Measurements from ENCODE around the gene TUBB4B.

Gene TUBB4B

DNA sequence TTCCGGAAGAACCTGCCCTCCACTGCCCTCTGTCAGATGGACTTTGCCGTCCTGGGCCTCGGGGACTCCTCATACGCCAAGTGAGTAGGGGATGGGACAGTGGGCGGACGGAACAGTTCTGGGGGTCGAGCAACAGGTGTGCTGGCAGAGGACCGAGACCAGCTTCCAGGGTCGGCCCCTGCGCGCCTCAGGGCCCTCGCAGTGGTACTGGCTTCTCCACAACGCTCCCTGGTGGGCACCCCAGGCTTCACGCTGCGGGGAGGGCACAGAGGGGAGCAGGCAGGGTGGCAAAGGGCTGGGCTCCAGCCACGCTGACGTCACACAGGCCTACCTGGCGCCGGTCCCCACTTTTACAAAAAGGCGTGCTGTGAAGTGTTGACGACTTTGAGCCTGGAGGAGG lies 28.6 kb upstream of the TUBB4B start:
- no peak overlapping the region for H3K4me3 ChIP-seq (ENCODE audit: low read depth, low read length)
- no peak for TF ChIP-seq CTCF (IDR thresholded peaks at IDR 0.05; ENCODE audit: control insufficient read depth, extremely low read depth, insufficient read depth)
- DNase-seq (ENCODE audit: low read depth), result no peak

DNA sequence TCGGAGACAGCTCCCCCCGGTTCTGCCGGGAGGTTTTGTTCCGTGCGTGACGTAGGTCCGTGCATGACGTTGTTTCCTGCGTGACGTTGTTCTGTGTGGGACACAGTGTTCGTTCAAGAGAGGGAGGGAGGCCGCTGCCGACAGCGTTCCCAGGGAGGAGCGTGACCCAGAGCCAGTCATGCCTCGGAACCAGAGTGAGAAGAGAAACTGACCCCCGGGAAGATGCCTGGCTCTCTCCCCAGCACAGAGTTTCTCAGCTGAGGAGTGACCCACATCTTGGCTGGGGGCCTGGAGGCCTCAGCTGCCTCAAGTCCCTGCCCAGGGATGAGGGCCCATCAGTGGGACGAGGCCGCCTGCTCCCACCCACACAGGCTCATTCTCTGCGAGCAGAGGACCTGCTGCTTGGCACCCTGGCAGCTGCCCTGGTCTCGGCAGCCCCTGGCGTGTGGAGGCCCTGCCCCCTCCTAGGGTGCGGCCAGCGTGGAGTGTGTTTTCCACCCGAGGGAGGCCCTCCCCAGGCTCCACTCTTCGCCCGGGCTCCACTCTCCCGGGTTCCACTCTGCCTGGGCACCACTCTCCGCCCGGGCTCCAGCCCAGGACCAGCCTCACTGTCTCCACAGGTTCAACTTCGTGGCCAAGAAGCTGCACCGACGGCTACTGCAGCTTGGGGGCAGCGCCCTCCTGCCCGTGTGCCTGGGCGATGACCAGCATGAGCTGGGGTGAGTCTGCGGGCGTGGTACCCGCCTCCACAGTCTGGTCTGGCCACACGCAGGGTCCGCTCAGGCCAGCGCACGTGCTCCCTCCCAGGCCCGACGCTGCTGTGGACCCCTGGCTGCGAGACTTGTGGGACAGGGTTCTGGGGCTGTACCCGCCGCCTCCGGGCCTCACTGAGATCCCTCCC lies 27.7 kb upstream of the TUBB4B start:
- DNase-seq (ENCODE audit: low read depth), result no peak

GRCh38 chr9:137214620-137215019 lies 26.5 kb upstream of the TUBB4B start:
- H3K4me3 ChIP-seq (ENCODE audit: low read depth, low read length), result no peak overlapping the region
- no peak for TF ChIP-seq CTCF (IDR thresholded peaks at IDR 0.05; ENCODE audit: control insufficient read depth, extremely low read depth, insufficient read depth)
- DNase-seq (ENCODE audit: low read depth), result no peak

More for the DNA sequence above, 27.7 kb upstream of the TUBB4B start:
- H3K4me3 ChIP-seq (ENCODE audit: low read depth, low read length), result no peak overlapping the region
- TF ChIP-seq CTCF (IDR thresholded peaks at IDR 0.05; ENCODE audit: control insufficient read depth, extremely low read depth, insufficient read depth), result no peak

GRCh38 chr9:137215196-137215986 lies 25.7 kb upstream of the TUBB4B start:
- H3K4me3 ChIP-seq (ENCODE audit: low read depth, low read length), result no peak overlapping the region
- DNase-seq (ENCODE audit: low read depth), result no peak
- TF ChIP-seq CTCF (IDR thresholded peaks at IDR 0.05; ENCODE audit: control insufficient read depth, extremely low read depth, insufficient read depth), result no peak

DNA sequence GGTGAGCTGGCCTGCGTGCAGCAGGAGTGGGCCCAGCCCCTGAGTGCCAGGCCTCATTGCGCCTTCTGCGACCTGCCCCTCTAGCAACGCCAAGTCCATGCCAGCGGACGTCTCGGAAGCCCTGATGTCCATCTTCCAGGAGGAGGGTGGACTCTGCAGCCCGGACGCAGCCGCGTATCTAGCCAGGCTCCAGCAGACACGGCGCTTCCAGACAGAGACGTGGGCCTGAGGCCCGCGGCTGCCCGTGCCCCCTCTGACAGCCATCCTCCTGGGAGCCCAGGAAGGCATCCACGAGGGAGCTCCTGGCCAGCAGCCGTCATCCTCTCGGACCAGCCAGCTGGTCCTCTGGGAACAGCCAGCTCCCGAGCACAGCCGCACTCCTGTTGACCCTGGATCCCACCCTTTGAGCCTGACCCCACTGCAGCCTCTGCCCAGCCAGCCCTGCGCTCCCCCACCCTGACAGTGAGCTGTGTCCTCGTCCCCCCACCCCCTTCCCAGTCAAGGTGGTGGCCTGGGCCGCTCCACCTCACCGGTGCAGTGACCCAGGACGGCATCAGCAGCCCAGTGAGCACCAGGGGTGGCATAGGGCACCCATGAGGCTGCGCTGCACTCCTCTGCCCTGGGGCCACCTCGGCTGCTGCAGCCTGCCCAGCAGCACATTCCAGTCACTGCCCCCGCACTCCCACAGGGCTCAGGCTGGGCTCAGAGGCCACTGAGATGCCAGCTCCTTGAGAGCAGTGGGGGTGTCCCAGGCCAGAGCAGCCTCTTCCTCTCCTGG lies 24.7 kb upstream of the TUBB4B start:
- no peak for TF ChIP-seq CTCF (IDR thresholded peaks at IDR 0.05; ENCODE audit: control insufficient read depth, extremely low read depth, insufficient read depth)
- peak overlapping the region; percentile 73 for H3K4me3 ChIP-seq (ENCODE audit: low read depth, low read length)
- no peak for DNase-seq (ENCODE audit: low read depth)

DNA sequence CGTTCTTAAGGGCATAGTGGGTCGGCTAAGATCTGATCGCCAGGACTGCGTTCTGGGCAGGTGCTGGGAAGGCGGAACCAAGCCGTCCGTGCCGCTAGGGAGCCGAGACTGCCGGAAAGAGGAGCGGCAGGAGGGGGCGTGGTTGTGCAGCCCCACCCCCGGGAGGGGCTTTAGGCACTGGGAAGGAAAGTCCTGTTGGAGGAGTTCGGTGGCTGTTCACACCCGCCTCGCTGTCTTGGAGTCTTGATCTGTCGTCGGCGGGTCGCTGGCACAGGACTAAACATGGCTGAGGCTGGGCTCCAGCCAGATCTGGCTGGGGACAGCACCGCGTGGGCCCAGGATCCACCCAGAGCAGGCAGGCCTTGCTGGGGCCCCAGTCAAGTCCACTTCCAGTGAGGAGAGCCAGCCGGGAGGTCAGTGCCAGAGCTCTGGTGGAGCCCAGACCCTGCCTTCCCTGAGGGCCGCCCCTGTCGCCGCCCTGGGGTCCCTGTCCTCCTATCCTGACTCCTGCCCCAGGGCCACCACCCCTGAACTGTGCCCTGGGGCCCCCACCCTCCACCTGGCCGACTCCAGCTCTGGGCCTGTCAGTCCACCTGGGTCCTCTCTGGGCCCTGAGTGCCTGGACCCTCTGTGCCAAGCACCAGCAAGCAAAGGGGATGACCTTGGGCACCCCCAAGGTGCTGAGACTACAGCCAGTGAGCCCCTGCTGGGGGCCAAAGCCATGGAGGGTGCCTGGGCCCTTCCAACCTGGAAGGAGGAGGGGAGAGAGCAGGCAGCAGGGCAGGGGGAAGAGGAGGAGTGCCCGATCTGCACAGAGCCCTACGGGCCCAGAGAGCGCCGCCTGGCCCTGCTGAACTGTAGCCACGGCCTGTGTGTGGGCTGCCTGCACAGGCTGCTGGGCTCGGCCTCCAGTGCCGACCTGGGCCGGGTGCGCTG lies 23.5 kb upstream of the TUBB4B start:
- peak; percentile 30 for TF ChIP-seq CTCF (IDR thresholded peaks at IDR 0.05; ENCODE audit: control insufficient read depth, extremely low read depth, insufficient read depth)
- DNase-seq (ENCODE audit: low read depth), result peak; percentile 90
- peak overlapping the region; percentile 73 for H3K4me3 ChIP-seq (ENCODE audit: low read depth, low read length)

All from LNCaP clone FGC (cell line).